Chondrocyte (in vitro differentiated cells): Measurements from ENCODE around the gene USP17L24. TPM values are rescaled to one million over a fixed set of nuclear protein-coding genes. Genes with fewer than 3 reads are reported as not detected.
"Not testable (repeated sequence)": the region's sequence is repeated elsewhere in the genome, so short reads cannot be mapped to it uniquely, and the experiment has no call there.

Source experiments
- DNase-seq: peaks from one replicate; pipeline ENCODE4 v3.0.0; 2021; ENCODE audit warnings: mixed read lengths, low spot score
- H3K27ac Mint-ChIP-seq: one replicate; pipeline ENCODE4 v1.8.0; 2021; ENCODE audit warnings: mild to moderate bottlenecking, moderate library complexity, mixed read lengths; ENCODE audit not compliant: unreplicated experiment
- H3K27me3 Mint-ChIP-seq: 2 replicates; pipeline ENCODE4 v1.8.0; 2021; ENCODE audit warnings: low read depth, mixed read lengths
- H3K36me3 Mint-ChIP-seq: 2 replicates; pipeline ENCODE4 v1.8.0; 2021; ENCODE audit warnings: low read depth, mixed read lengths
- H3K4me1 Mint-ChIP-seq: 2 replicates; pipeline ENCODE4 v1.8.0; 2021; ENCODE audit warnings: low read depth, mild to moderate bottlenecking, mixed read lengths
- H3K4me3 Mint-ChIP-seq: one replicate; pipeline ENCODE4 v1.8.0; 2021; ENCODE audit warnings: mild to moderate bottlenecking, moderate library complexity, mixed read lengths; ENCODE audit not compliant: unreplicated experiment
- H3K9me3 Mint-ChIP-seq: 2 replicates; pipeline ENCODE4 v1.8.0; 2021; ENCODE audit warnings: low read depth, mixed read lengths
- long read RNA-seq: library from polyadenylated mRNA; stranded (forward); transcript quantifications from one replicate; pipeline ENCODE4 v2.0.0, GENCODE V29; 2021
- total RNA-seq: library from RNA; stranded (reverse); gene quantifications from 3 replicates; pipeline ENCODE4 v1.2.1, GENCODE V29; 2021

The USP17L24 gene, protein sequence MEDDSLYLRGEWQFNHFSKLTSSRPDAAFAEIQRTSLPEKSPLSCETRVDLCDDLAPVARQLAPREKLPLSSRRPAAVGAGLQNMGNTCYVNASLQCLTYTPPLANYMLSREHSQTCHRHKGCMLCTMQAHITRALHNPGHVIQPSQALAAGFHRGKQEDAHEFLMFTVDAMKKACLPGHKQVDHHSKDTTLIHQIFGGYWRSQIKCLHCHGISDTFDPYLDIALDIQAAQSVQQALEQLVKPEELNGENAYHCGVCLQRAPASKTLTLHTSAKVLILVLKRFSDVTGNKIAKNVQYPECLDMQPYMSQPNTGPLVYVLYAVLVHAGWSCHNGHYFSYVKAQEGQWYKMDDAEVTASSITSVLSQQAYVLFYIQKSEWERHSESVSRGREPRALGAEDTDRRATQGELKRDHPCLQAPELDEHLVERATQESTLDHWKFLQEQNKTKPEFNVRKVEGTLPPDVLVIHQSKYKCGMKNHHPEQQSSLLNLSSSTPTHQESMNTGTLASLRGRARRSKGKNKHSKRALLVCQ
- total RNA-seq: not detected in 3 replicates
- long read RNA-seq: 0 reads

DNA sequence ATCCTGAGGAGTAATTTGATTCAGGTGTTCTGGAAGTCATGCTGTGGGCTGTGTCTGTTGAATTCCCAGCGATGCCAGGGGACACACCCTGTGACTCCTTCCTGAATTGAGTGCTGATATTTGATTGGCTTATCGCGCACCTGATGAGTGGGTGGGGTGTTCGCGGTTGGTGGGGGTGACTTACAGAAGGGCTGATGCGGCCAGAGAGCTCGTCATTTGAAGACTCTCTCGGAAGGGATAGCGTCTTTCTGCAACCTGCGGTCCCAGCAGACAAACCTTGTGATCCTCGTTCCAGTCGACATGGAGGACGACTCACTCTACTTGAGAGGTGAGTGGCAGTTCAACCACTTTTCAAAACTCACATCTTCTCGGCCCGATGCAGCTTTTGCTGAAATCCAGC lies at the start of gene USP17L24:
USP17L24 (plus strand) TSS at position 301 of the 400 bp plus-strand sequence; CDS start at position 301, 0 bp downstream.
- not testable (repeated sequence) for H3K4me1 Mint-ChIP-seq, H3K27ac Mint-ChIP-seq, H3K4me3 Mint-ChIP-seq, H3K27me3 Mint-ChIP-seq, H3K36me3 Mint-ChIP-seq, H3K9me3 Mint-ChIP-seq, DNase-seq

DNA sequence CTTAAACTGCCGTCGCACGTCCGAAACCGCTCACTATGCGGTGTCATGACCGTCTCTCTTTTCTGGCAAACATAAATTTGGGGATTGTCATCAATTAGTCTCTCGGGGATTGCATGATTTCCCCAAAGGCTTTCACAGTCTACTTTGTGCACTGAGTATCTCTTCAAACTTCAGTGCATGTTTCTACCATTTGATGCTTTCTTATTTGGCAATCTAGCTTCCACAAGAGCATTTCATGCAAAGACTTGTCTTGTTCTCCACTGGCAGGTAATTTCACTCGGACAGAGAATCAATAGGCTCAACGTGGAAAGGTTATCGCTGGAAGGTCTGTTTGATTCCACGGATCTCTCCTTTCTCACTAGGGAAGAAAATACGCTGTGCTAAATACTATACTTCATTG lies 774 bp upstream of the USP17L24 start:
- not testable (repeated sequence) for H3K4me1 Mint-ChIP-seq, H3K4me3 Mint-ChIP-seq, H3K9me3 Mint-ChIP-seq, H3K36me3 Mint-ChIP-seq, DNase-seq, H3K27ac Mint-ChIP-seq, H3K27me3 Mint-ChIP-seq

DNA sequence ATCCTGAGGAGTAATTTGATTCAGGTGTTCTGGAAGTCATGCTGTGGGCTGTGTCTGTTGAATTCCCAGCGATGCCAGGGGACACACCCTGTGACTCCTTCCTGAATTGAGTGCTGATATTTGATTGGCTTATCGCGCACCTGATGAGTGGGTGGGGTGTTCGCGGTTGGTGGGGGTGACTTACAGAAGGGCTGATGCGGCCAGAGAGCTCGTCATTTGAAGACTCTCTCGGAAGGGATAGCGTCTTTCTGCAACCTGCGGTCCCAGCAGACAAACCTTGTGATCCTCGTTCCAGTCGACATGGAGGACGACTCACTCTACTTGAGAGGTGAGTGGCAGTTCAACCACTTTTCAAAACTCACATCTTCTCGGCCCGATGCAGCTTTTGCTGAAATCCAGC lies 4.6 kb downstream of the USP17L24 start, which contains the start of gene USP17L25:
USP17L25 (plus strand) TSS at position 301 of the 400 bp plus-strand sequence; CDS start at position 301, 0 bp downstream.
- not testable (repeated sequence) for H3K4me1 Mint-ChIP-seq, H3K27me3 Mint-ChIP-seq, H3K4me3 Mint-ChIP-seq, H3K9me3 Mint-ChIP-seq, DNase-seq, H3K27ac Mint-ChIP-seq, H3K36me3 Mint-ChIP-seq

DNA sequence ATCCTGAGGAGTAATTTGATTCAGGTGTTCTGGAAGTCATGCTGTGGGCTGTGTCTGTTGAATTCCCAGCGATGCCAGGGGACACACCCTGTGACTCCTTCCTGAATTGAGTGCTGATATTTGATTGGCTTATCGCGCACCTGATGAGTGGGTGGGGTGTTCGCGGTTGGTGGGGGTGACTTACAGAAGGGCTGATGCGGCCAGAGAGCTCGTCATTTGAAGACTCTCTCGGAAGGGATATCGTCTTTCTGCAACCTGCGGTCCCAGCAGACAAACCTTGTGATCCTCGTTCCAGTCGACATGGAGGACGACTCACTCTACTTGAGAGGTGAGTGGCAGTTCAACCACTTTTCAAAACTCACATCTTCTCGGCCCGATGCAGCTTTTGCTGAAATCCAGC lies 9.4 kb downstream of the USP17L24 start, which contains the start of gene USP17L26:
USP17L26 (plus strand) TSS at position 301 of the 400 bp plus-strand sequence; CDS start at position 301, 0 bp downstream.
- not testable (repeated sequence) for H3K36me3 Mint-ChIP-seq, H3K27me3 Mint-ChIP-seq, H3K9me3 Mint-ChIP-seq, H3K27ac Mint-ChIP-seq, H3K4me3 Mint-ChIP-seq, DNase-seq, H3K4me1 Mint-ChIP-seq

DNA sequence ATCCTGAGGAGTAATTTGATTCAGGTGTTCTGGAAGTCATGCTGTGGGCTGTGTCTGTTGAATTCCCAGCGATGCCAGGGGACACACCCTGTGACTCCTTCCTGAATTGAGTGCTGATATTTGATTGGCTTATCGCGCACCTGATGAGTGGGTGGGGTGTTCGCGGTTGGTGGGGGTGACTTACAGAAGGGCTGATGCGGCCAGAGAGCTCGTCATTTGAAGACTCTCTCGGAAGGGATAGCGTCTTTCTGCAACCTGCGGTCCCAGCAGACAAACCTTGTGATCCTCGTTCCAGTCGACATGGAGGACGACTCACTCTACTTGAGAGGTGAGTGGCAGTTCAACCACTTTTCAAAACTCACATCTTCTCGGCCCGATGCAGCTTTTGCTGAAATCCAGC lies 14.1 kb downstream of the USP17L24 start, which contains the start of gene USP17L5:
USP17L5 (plus strand) TSS at position 301 of the 400 bp plus-strand sequence; CDS start at position 301, 0 bp downstream.
- not testable (repeated sequence) for H3K27me3 Mint-ChIP-seq, H3K36me3 Mint-ChIP-seq, H3K27ac Mint-ChIP-seq, DNase-seq, H3K4me3 Mint-ChIP-seq, H3K9me3 Mint-ChIP-seq, H3K4me1 Mint-ChIP-seq

DNA sequence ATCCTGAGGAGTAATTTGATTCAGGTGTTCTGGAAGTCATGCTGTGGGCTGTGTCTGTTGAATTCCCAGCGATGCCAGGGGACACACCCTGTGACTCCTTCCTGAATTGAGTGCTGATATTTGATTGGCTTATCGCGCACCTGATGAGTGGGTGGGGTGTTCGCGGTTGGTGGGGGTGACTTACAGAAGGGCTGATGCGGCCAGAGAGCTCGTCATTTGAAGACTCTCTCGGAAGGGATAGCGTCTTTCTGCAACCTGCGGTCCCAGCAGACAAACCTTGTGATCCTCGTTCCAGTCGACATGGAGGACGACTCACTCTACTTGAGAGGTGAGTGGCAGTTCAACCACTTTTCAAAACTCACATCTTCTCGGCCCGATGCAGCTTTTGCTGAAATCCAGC lies 18.9 kb downstream of the USP17L24 start, which contains the start of gene USP17L27:
USP17L27 (plus strand) TSS at position 301 of the 400 bp plus-strand sequence; CDS start at position 301, 0 bp downstream.
- not testable (repeated sequence) for H3K4me1 Mint-ChIP-seq, H3K27ac Mint-ChIP-seq, H3K4me3 Mint-ChIP-seq, H3K36me3 Mint-ChIP-seq, DNase-seq, H3K27me3 Mint-ChIP-seq, H3K9me3 Mint-ChIP-seq

DNA sequence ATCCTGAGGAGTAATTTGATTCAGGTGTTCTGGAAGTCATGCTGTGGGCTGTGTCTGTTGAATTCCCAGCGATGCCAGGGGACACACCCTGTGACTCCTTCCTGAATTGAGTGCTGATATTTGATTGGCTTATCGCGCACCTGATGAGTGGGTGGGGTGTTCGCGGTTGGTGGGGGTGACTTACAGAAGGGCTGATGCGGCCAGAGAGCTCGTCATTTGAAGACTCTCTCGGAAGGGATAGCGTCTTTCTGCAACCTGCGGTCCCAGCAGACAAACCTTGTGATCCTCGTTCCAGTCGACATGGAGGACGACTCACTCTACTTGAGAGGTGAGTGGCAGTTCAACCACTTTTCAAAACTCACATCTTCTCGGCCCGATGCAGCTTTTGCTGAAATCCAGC lies 23.6 kb downstream of the USP17L24 start, which contains the start of gene USP17L28:
USP17L28 (plus strand) TSS at position 301 of the 400 bp plus-strand sequence; CDS start at position 301, 0 bp downstream.
- not testable (repeated sequence) for DNase-seq, H3K4me1 Mint-ChIP-seq, H3K36me3 Mint-ChIP-seq, H3K4me3 Mint-ChIP-seq, H3K27ac Mint-ChIP-seq, H3K27me3 Mint-ChIP-seq, H3K9me3 Mint-ChIP-seq

DNA sequence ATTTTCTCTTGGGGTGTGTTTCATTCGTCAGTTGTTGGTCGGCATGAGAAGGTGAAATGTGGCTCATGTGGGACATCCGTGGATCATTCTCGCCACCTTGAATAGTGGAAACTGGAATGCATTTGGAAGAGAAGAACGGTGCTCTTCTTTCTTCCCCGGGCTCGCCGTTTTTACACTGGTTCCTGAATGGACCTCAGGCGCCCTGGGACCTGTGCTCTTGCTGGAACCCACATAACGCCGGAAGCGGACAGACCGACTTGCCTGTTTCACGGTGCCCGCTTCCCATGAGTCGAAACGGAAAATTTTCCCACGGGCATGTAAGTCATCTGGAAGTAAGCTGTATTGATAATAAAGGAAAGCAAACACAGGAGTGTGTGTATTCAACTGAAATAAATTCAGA lies 25.9 kb downstream of the USP17L24 start:
- not testable (repeated sequence) for H3K36me3 Mint-ChIP-seq, H3K27ac Mint-ChIP-seq, DNase-seq, H3K4me1 Mint-ChIP-seq, H3K27me3 Mint-ChIP-seq, H3K4me3 Mint-ChIP-seq, H3K9me3 Mint-ChIP-seq

DNA sequence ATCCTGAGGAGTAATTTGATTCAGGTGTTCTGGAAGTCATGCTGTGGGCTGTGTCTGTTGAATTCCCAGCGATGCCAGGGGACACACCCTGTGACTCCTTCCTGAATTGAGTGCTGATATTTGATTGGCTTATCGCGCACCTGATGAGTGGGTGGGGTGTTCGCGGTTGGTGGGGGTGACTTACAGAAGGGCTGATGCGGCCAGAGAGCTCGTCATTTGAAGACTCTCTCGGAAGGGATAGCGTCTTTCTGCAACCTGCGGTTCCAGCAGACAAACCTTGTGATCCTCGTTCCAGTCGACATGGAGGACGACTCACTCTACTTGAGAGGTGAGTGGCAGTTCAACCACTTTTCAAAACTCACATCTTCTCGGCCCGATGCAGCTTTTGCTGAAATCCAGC lies 28.4 kb downstream of the USP17L24 start, which contains the start of gene USP17L29:
USP17L29 (plus strand) TSS at position 301 of the 400 bp plus-strand sequence; CDS start at position 301, 0 bp downstream.
- H3K27me3 Mint-ChIP-seq, H3K4me3 Mint-ChIP-seq, DNase-seq, H3K27ac Mint-ChIP-seq, H3K4me1 Mint-ChIP-seq, H3K9me3 Mint-ChIP-seq, H3K36me3 Mint-ChIP-seq: not testable (repeated sequence)

DNA sequence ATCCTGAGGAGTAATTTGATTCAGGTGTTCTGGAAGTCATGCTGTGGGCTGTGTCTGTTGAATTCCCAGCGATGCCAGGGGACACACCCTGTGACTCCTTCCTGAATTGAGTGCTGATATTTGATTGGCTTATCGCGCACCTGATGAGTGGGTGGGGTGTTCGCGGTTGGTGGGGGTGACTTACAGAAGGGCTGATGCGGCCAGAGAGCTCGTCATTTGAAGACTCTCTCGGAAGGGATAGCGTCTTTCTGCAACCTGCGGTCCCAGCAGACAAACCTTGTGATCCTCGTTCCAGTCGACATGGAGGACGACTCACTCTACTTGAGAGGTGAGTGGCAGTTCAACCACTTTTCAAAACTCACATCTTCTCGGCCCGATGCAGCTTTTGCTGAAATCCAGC lies 37.9 kb downstream of the USP17L24 start, which contains the start of gene USP17L30:
USP17L30 (plus strand) TSS at position 301 of the 400 bp plus-strand sequence; CDS start at position 301, 0 bp downstream.
- H3K27ac Mint-ChIP-seq, H3K36me3 Mint-ChIP-seq, H3K4me1 Mint-ChIP-seq, H3K27me3 Mint-ChIP-seq, DNase-seq, H3K4me3 Mint-ChIP-seq, H3K9me3 Mint-ChIP-seq: not testable (repeated sequence)
